Measurements from ENCODE around the gene DENR. TPM values are rescaled to one million over a fixed set of nuclear protein-coding genes. Genes with fewer than 3 reads are reported as not detected.
"Not testable (repeated sequence)": the region's sequence is repeated elsewhere in the genome, so short reads cannot be mapped to it uniquely, and the experiment has no call there.

The DENR gene
- total and polyA plus RNA-seq, 2 experiments from 2014 or later: 42.6 to 62.8 TPM

GRCh38 chr12:122803937-122804336, 51.3 kb downstream of the DENR start:
- WGBS (ENCODE audit: low lambda C conversion rate, missing lambda C conversion rate): 70% methylated on average over 7 of the region's 7 CpGs
- DNase-seq (ENCODE audit: low spot score): no peak

GRCh38 chr12:122804957-122805356, 52.3 kb downstream of the DENR start:
- DNase-seq (ENCODE audit: low spot score); H2AFZ ChIP-seq; H3K79me2 ChIP-seq; H3K9me3 ChIP-seq (ENCODE audit: low read depth); H3K4me2 ChIP-seq; H3K27ac ChIP-seq; H3K27me3 ChIP-seq; H4K20me1 ChIP-seq (ENCODE audit: insufficient read depth, poor library complexity, severe bottlenecking); H3K4me1 ChIP-seq (ENCODE audit: insufficient read depth); H3K4me3 ChIP-seq; H3K9me2 ChIP-seq (replicated peaks; ENCODE audit: insufficient read depth); H3K36me3 ChIP-seq (replicated peaks; ENCODE audit: insufficient read depth, low read depth): not testable (repeated sequence)
- 88% methylated on average over 9 of the region's 9 CpGs for WGBS (ENCODE audit: low lambda C conversion rate, missing lambda C conversion rate)

More at GRCh38 chr12:122803937-122804336, 51.3 kb downstream of the DENR start:
- no peaks in the 10 kb centered on the region for H3K9me3 ChIP-seq (ENCODE audit: low read depth)
- H3K4me2 ChIP-seq: no peak overlapping the region
- H3K4me3 ChIP-seq: no peak overlapping the region
- TF ChIP-seq, protein P1, sequence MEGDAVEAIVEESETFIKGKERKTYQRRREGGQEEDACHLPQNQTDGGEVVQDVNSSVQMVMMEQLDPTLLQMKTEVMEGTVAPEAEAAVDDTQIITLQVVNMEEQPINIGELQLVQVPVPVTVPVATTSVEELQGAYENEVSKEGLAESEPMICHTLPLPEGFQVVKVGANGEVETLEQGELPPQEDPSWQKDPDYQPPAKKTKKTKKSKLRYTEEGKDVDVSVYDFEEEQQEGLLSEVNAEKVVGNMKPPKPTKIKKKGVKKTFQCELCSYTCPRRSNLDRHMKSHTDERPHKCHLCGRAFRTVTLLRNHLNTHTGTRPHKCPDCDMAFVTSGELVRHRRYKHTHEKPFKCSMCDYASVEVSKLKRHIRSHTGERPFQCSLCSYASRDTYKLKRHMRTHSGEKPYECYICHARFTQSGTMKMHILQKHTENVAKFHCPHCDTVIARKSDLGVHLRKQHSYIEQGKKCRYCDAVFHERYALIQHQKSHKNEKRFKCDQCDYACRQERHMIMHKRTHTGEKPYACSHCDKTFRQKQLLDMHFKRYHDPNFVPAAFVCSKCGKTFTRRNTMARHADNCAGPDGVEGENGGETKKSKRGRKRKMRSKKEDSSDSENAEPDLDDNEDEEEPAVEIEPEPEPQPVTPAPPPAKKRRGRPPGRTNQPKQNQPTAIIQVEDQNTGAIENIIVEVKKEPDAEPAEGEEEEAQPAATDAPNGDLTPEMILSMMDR (IDR thresholded peaks at IDR 0.05; ENCODE audit: poor library complexity): no peak
- TF ChIP-seq EZH2 (IDR thresholded peaks at IDR 0.05; ENCODE audit: borderline replicate concordance): no peak
- no peak for TF ChIP-seq EZH2phosphoT487 (IDR thresholded peaks at IDR 0.05; ENCODE audit: low read depth, severe bottlenecking, unreplicated experiment)
- no peaks in the 10 kb centered on the region for H3K4me1 ChIP-seq (ENCODE audit: insufficient read depth)
- no peak overlapping the region for H2AFZ ChIP-seq
- no peaks in the 10 kb centered on the region for H3K79me2 ChIP-seq
- H3K9me2 ChIP-seq (replicated peaks; ENCODE audit: insufficient read depth): no peaks in the 10 kb centered on the region
- H4K20me1 ChIP-seq (ENCODE audit: insufficient read depth, poor library complexity, severe bottlenecking): no peaks in the 10 kb centered on the region
- H3K36me3 ChIP-seq (replicated peaks; ENCODE audit: insufficient read depth, low read depth): no peaks in the 10 kb centered on the region
- H3K27ac ChIP-seq: no peak overlapping the region
- no peaks in the 10 kb centered on the region for H3K27me3 ChIP-seq

DNA sequence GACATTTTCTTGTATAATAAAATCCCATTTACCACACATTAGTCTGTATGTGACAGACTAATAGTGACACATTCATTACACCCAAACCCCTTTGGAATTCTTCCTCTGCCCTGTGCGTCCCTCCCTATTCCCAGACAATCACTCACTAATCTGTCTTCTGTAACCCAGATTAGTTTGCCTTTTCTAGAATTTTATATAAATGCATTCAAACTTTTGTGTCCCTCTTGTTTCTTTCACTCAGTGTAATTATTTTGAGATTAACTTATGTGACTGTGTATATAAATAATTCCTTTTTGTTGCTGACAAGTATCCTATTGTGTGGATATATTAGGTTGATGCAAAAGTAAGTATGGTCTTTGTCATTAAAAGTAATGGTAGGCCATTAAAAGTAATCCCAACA, 55.0 kb downstream of the DENR start:
- Histone ChIP-seq H3K36me3 (replicated peaks; ENCODE audit: insufficient read depth, low read depth) (no peaks in the 10 kb centered on the region), H3K4me2 (no peak overlapping the region), H3K27ac (no peak overlapping the region), H2AFZ (no peak overlapping the region), H3K4me1 (ENCODE audit: insufficient read depth) (no peaks in the 10 kb centered on the region), H3K9me2 (replicated peaks; ENCODE audit: insufficient read depth) (no peaks in the 10 kb centered on the region), H3K9me3 (ENCODE audit: low read depth) (no peaks in the 10 kb centered on the region), H3K4me3 (no peak overlapping the region), H3K27me3 (no peaks in the 10 kb centered on the region), H4K20me1 (ENCODE audit: insufficient read depth, poor library complexity, severe bottlenecking) (no peaks in the 10 kb centered on the region), H3K79me2 (no peaks in the 10 kb centered on the region)
- TF ChIP-seq EZH2phosphoT487 (IDR thresholded peaks at IDR 0.05; ENCODE audit: low read depth, severe bottlenecking, unreplicated experiment) (no peak), EZH2 (IDR thresholded peaks at IDR 0.05; ENCODE audit: borderline replicate concordance) (no peak)
- TF ChIP-seq, protein P1 (IDR thresholded peaks at IDR 0.05; ENCODE audit: poor library complexity): no peak
- no peak for DNase-seq (ENCODE audit: low spot score)
- WGBS (ENCODE audit: low lambda C conversion rate, missing lambda C conversion rate): 84% methylated on average over 1 of the region's 1 CpG

DNA sequence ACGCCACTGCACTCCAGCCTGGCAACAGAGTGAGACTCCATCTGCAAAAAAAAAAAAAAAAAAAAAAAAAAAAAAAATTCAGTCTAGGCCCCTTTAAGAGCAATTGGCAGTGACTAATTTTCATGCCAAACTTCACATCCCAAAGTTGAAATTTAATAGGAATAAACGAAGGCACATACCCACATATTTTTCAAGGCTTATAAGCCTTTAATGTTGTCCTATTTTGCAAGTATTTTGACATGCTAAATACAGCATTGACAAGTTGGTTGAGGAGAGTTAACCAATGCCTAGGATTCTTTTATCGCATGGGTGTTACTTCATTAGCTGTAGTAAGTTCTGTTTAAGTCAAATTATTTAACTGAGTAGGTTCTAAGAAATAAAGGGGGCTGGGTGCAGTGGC, 59.2 kb downstream of the DENR start:
- Histone ChIP-seq H3K4me3 (no peak overlapping the region), H3K9me2 (replicated peaks; ENCODE audit: insufficient read depth) (no peaks in the 10 kb centered on the region), H3K36me3 (replicated peaks; ENCODE audit: insufficient read depth, low read depth) (no peaks in the 10 kb centered on the region), H3K4me1 (ENCODE audit: insufficient read depth) (no peaks in the 10 kb centered on the region), H3K27me3 (no peaks in the 10 kb centered on the region), H3K9me3 (ENCODE audit: low read depth) (no peaks in the 10 kb centered on the region), H4K20me1 (ENCODE audit: insufficient read depth, poor library complexity, severe bottlenecking) (no peaks in the 10 kb centered on the region), H3K27ac (no peak overlapping the region), H2AFZ (no peak overlapping the region), H3K79me2 (no peaks in the 10 kb centered on the region), H3K4me2 (no peak overlapping the region)
- DNase-seq (ENCODE audit: low spot score): no peak
- WGBS (ENCODE audit: low lambda C conversion rate, missing lambda C conversion rate): 68% methylated on average over 3 of the region's 3 CpGs
- TF ChIP-seq, protein P1 (IDR thresholded peaks at IDR 0.05; ENCODE audit: poor library complexity): no peak
- TF ChIP-seq EZH2phosphoT487 (IDR thresholded peaks at IDR 0.05; ENCODE audit: low read depth, severe bottlenecking, unreplicated experiment): no peak
- no peak for TF ChIP-seq EZH2 (IDR thresholded peaks at IDR 0.05; ENCODE audit: borderline replicate concordance)
